GM18498 (cell line): ENCODE data around the gene CTXN1.
"Not testable (repeated sequence)": the region's sequence is repeated elsewhere in the genome, so short reads cannot be mapped to it uniquely, and the experiment has no call there.

ENCODE experiments used
- ATAC-seq: cut with Tn5 transposase; IDR thresholded peaks from one replicate; pipeline ENCODE4 v1.9.1; 2021; ENCODE audit warnings: mild to moderate bottlenecking, moderate library complexity; ENCODE audit not compliant: unreplicated experiment

The CTXN1 gene

DNA sequence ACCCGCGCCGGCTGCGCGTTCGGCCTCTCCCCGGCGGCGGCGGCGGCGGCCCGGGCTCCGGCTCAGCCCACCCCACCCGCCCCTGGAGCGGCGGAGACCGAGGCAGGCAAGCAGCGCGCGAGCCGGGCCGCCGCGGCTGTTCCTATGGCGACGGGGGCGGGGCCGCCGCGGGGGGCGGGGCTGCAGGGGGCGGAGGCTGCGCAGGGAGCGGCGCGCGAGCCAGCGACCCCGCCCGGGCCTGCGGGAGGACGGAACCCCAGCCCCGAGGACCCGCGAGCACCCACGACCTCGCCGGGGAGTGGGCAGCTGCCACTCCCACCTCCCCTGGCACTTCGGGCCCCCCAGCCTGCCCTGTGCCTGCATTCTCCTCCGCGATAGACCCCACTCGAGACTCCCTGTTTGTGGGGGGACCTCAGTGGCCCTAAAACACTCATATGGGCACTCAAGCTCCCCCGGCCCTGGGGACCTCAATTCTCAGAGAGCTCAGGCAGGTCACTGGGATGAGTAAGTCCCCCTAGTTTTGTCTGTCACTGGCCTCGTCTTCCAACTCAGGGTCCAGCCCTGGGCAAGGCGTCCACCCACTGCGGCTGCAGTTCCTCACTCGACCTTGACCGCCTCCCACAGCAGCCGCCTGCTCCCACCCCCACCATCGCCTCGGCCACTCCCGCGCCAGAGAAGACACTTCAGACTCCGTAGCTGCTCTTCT lies at the start of gene CTXN1:
TSS of gene CTXN1 (minus strand) at position 115 of the 706 bp plus-strand sequence. CDS start 597 bp downstream, outside the sequence.
- no peak for ATAC-seq

- no peak for ATAC-seq
Measured at GRCh38 chr19:7975037-7975436, 49.1 kb upstream of the CTXN1 start.

DNA sequence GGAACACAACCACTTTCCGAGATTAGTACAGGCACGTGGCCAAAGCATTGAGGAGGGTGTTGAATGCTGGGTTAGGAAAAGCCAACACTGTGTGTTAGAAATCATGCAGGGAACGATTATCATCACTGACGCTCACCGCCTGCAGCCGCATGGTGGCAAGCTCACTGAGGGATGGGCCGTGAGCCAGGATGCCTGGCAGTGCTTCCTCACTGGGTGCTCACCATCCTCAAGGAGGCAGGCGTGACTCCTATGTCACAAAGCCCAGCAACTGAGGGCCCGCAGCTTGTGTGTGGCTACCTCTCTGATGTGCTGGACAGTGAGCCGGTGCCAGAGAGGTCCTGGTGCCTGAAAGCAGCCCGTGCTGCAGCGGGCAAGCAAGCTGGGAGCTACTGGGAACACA lies 47.9 kb upstream of the CTXN1 start:
- ATAC-seq = no peak

DNA sequence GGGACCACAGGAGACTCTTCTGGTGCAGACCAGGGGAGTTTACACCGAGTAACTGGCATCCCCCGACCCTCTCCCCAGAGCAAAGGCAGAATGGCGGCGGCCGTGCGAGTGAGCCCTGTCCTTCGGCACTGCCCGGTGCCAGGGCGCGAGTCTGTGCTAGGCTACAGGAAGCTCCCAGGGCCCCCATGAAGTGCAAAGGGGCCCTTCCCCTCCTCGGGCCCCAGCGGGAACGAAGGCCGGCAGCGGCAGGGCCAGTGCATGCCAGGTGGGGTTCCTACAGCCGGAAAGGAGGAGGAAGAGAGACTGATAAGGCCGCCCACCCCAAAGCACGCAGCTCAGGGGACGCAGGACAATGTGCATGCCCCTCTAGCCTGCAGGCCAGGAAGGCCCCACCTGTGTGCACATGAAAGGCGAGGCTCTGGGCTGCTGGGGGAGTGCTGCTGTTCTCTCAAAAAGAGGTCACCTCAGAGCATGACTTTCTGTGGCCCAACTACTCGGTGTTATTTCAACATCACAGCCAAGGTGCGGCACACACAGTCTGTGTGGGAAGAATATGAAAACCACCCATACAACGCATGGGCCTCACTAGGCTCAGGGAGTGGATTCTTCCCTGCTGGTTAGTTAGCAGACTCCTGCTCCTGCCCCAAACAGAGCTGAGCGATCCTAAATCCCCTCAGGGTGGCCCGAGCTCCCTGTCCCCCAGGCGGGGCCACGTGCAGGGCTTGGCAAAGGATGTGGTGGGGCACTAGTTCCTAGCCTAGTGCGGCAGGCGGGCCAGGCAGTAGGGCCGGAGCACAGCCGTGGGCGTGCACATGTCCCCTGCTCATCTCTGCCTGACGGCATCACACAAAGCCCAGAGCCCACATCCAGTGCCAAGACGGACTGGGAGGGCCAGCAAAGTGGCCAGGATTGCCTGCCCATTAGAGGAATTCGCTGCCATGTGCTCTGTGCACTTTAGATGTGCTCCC lies 45.9 kb upstream of the CTXN1 start:
- no peak for ATAC-seq

DNA sequence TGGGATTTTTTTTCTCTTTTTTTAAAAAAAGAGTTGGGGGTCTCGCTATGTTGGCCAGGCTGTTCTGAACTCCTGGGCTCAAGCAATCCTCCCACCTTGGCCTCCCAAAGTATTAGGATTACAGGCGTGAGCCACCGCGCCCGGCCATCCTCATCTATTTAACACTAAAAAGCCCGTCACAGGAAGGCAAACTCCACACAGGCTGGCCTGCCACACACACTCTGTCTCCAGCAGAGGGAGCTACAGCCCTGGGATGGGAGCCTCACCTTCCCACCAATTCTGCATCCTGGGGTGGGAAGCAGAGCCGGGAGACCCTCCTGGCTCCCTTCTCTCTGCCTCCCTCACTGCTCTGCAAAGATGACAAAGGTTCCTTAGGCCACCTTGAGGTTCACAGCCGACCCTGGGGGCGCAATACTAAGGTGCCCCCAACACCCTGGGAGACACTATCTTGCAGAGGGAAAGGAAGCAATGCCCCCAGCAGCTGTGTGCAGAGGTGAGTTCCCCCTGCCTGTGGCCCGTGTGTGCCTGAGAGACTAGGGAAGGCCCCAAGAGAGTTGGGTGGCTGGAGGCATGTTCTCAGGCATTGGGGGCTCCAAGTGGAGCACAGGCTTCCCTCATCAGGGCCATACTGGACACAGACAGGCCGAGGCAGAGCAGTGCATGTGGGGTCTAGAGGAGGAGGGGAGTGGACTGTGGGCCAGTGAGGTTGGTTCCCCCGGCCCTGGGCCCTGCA lies 44.9 kb upstream of the CTXN1 start:
- ATAC-seq = no peak

- ATAC-seq = no peak
Measured at GRCh38 chr19:7969555-7969939, 43.6 kb upstream of the CTXN1 start.

DNA sequence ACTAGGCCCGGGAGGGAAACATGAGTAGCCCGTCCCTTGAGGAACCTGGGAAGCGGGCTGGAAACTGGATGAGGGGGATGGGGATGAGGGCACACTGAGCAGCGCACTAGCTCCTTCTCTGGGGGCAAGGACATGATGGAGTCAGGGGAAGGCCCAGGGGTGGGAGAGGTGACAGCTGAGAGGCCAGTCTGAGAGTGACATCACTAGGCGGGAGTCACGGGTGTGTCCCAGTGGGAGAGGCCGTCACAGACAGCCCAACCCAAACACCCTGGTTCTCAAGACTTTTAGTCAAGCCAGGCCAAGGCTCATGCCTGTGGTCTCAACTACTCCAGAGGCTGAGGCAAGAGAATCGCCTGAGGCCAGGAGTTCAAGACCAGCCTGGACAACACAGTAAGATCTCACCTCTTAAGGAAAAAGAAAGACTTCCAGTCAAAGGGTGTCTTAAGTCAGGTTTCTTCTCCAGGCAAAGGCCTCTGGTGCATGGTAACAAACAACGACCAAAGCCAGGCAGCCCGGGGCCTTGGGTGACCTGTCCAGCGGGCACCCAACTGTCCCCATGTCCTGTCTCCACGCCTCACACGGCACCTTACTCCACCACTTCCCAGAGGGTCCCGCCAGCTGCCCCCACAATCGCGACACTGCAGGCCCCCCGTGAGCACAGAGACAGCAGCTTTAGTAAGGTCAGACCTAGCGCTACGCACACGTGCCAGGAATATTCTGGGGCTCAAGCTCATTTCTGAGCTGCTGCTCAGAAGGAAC lies 43.0 kb upstream of the CTXN1 start:
- no peak for ATAC-seq

DNA sequence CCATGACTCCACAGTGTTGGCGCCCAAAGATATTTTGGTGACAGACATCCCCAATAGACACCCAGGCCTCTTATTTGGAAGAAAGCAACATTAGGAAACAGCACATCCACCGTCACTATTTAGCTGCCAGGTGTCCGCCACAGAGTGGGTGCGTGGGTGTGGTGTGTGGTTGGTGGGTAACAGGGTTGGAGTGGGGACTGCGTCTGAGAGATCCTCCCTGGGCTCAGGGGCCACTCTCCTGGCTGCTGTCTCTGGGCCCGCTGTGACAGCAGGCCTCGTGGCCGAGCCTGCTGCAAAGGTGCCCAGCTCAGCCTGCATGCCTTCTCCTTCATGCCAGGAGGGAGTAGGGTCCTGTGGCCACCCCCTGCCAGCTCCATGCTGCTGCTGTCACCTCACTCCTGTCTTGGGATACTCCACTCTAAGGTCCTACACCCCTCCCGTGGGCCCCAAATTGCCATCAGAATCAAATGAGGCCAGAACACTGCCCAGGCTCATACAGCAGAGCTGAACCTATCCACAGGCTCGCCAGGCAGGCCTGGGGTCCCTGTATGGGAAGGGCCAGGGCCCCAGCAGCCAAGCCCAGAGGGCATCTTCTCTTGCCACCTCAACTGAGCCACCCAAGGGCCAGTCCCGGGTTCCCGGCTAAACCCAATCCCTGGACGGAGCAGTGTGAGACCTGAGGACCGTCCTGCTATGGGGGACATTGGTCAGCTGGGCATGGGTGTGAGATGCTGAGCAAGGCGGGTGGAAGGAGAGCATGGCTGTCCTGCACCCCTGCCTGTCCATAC lies 42.3 kb upstream of the CTXN1 start:
- no peak for ATAC-seq

DNA sequence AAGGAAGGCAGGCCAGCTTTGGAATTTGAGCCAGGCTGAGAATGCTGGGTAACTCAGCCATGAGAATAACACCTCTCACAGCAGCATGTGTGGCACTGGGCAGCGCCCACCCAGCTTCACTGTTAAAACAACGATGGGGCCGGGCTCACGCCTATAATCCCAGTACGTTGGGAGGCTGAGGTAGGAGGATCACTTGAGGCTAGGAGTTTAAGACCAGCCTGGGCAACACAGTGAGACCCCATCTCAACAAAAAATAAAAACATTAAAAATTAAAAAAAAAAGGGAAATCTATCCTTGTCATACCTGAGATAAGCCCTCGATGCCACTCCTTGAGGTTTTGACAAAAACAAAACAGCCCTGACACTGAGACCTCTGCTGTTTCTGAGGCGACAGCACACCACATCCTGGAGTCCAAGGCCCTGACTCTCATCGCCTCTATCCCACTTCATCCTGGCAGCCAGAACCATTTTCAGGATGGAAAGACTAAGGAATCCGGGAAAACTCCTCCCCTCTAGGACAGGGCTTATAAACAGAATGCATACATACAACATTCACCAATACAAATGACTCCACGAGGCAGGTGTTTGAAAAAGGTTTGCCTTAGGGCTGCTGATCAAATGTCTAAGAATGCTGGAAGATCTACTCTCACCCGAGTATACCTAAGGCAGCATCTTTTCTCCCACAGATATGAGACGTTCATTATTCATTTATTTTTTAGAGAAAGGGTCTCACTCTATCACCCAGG lies 40.2 kb upstream of the CTXN1 start:
- no peak for ATAC-seq

- ATAC-seq = no peak
Measured at GRCh38 chr19:7965259-7965841, 39.4 kb upstream of the CTXN1 start.

GRCh38 chr19:7963566-7963965 lies 37.6 kb upstream of the CTXN1 start:
- no peak for ATAC-seq

GRCh38 chr19:7962644-7963268 lies 36.8 kb upstream of the CTXN1 start:
- no peak for ATAC-seq

DNA sequence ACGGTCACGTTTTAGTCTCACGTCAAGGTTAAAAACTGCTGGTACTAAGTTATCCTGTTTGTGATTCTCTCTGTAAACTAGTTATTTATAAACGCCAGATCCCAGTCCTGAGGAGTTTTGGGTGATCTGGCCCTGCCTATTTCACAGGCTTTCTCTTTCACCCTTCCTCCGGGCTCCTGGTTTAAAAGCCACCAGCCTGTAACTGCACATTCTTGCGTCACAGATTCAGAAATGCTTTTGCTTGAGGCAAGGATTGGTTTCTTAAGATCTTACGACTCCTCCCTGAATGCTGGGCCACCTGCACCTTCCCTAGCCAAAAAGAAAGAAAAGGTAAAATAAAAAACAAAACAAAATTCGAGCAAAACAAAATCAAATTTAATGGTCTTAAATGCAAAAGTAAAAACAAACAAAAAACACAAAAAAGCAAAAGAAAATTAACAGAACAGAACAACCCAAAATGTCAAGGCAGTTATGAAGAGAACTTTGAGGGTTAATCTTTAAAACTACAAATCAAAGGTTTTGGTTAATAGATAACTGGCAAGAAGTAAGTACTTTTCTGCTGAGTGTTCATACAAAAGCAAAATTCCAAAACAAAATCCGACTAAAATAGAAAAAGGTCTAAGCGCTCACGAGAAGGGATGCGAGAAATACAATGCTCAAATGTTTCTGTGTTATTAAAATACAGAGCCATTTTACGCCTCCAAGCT lies 36.1 kb upstream of the CTXN1 start:
- no peak for ATAC-seq

DNA sequence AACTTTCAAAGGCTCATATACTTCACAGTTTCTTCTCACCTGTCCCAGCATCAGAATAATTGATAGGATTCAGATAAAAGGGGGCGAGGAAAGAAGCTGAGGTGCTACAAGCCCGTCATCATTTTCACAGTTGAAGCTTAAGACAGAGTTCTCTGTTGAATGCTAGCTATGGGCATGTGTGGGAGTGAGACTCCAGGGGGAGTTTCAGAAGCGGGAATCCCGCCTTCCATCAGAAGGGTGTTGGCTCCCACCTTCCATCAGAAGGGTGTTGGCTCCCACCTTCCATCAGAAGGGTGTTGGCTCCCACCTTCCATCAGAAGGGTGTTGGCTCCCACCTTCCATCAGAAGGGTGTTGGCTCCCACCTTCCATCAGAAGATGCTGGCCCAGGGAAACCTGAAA lies 35.1 kb upstream of the CTXN1 start:
- ATAC-seq = not testable (repeated sequence)

GRCh38 chr19:7959211-7959610 lies 33.3 kb upstream of the CTXN1 start:
- no peak for ATAC-seq

DNA sequence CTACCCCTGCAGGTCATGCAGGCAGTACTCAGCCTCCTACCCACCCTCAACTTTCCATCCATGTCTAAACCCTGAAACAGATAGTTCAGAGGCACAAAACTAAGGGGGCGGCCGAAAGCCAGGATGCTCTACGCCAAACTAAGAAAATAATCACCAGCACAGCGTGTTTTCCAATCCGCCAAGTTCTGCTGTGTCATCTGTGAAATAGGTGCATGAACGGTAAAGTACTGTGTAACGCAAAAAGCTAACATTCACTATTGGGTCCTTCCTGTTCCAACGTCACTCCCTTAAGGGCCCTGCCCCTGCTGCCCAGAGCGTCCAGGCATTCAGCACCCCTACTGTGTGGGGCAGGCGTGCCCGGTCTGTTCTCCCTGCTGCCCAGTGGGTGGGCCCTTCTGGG lies 29.8 kb upstream of the CTXN1 start:
- ATAC-seq = no peak

DNA sequence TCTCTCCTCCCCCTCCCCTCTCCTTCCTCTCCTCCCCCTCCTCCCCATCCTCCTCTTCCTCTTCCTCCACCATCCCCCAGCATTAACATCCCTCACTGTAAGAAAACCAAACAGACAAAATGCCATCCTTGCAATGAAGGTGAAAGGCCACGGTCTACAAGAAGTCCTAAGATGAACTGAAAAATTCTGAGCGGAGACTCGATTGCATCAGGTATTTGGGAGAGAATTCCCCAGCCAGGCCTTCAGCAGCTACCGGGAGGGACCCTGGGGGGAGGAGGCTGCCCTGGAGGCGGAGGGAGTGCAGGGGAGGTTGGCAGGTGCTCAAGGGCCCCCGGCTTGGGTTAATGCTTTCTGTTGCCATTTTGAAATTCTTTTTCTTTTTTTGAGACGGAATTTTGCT lies 27.6 kb upstream of the CTXN1 start:
- ATAC-seq = no peak

DNA sequence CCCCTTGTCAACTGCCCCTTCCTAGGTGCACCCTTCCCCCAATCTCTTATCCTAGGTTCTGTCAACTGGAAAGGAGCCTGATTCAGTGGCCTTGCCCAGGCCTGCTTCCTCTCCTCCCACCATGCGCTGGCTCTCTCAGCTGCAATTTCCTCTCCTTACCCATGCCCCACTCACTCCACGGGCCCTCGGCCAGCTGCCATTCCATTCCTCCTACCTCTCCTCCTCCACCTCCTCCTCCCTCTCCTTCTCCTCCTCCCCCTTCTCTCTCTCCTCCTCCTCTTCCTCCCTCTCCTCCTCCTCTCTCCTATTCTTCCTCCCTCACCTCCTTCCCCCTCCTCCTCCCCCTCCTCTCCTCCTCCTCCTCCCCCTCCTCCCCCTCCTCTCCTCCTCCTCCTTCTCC lies 27.1 kb upstream of the CTXN1 start:
- no peak for ATAC-seq
